ENCODE measurements around the gene HOXB7.
A peak's percentile ranks its signal among the peaks of the same experiment; 100 is the strongest.

The HOXB7 gene

GRCh38 chr17:48627623-48628521 lies 17.1 kb upstream of the HOXB7 start:
- Histone ChIP-seq H3K27ac (ENCODE audit: low read length) (no peak overlapping the region), H3K27me3 (ENCODE audit: control insufficient read depth in 1 of 2, insufficient read depth in 2 of 2, low read length in 2 of 2) (peaks cover 91 to 98% of the 10 kb centered on the region in 2 donors), H3K9ac (ENCODE audit: low read length in 2 of 2) (no peak overlapping the region), H3K4me3 (ENCODE audit: low read length in 2 of 2) (no peak overlapping the region), H3K36me3 (ENCODE audit: control insufficient read depth in 2 of 2, insufficient read depth in 2 of 2, low read length in 2 of 2) (no peaks in the 10 kb centered on the region), H3K9me3 (ENCODE audit: control insufficient read depth in 2 of 2, low read length in 2 of 2) (no peaks in the 10 kb centered on the region), H3K4me1 (ENCODE audit: control insufficient read depth, insufficient read depth, low read length) (peaks cover 22% of the 10 kb centered on the region)

- Histone ChIP-seq H3K4me3 (ENCODE audit: low read length in 2 of 2) (no peak overlapping the region), H3K4me1 (ENCODE audit: control insufficient read depth, insufficient read depth, low read length) (peaks cover 22% of the 10 kb centered on the region), H3K9ac (ENCODE audit: low read length in 2 of 2) (no peak overlapping the region), H3K36me3 (ENCODE audit: control insufficient read depth in 2 of 2, insufficient read depth in 2 of 2, low read length in 2 of 2) (no peaks in the 10 kb centered on the region), H3K27me3 (ENCODE audit: control insufficient read depth in 1 of 2, insufficient read depth in 2 of 2, low read length in 2 of 2) (peaks cover 91 to 97% of the 10 kb centered on the region in 2 donors), H3K9me3 (ENCODE audit: control insufficient read depth in 2 of 2, low read length in 2 of 2) (no peaks in the 10 kb centered on the region), H3K27ac (ENCODE audit: low read length) (no peak overlapping the region)
Observed at GRCh38 chr17:48627118-48627597, 16.3 kb upstream of the HOXB7 start.

- Histone ChIP-seq H3K9me3 (ENCODE audit: control insufficient read depth in 2 of 2, low read length in 2 of 2) (no peaks in the 10 kb centered on the region), H3K27ac (ENCODE audit: low read length) (no peak within 1 kb of the TSS), H3K27me3 (ENCODE audit: control insufficient read depth in 1 of 2, insufficient read depth in 2 of 2, low read length in 2 of 2) (peaks cover 91 to 97% of the 10 kb centered on the region in 2 donors), H3K9ac (ENCODE audit: low read length in 2 of 2) (no peak within 1 kb of the TSS), H3K4me3 (ENCODE audit: low read length in 2 of 2) (peak within 1 kb of the TSS in 1 of 2 donors; percentile 61), H3K4me1 (ENCODE audit: control insufficient read depth, insufficient read depth, low read length) (peaks cover 22% of the 10 kb centered on the region), H3K36me3 (ENCODE audit: control insufficient read depth in 2 of 2, insufficient read depth in 2 of 2, low read length in 2 of 2) (no peaks in the 10 kb centered on the region)
Observed at GRCh38 chr17:48626245-48627117, 15.7 kb upstream of the HOXB7 start, which contains the start of gene HOXB9. HOXB9 (minus strand) TSS chr17:48626358; CDS start chr17:48626269, 89 bp downstream.

- Histone ChIP-seq H3K9me3 (ENCODE audit: control insufficient read depth in 2 of 2, low read length in 2 of 2) (no peaks in the 10 kb centered on the region), H3K4me1 (ENCODE audit: control insufficient read depth, insufficient read depth, low read length) (peaks cover 22% of the 10 kb centered on the region), H3K9ac (ENCODE audit: low read length in 2 of 2) (no peak overlapping the region), H3K27me3 (ENCODE audit: control insufficient read depth in 1 of 2, insufficient read depth in 2 of 2, low read length in 2 of 2) (peaks cover 91 to 97% of the 10 kb centered on the region in 2 donors), H3K4me3 (ENCODE audit: low read length in 2 of 2) (peak overlapping the region in 1 of 2 donors; percentile 61), H3K36me3 (ENCODE audit: control insufficient read depth in 2 of 2, insufficient read depth in 2 of 2, low read length in 2 of 2) (no peaks in the 10 kb centered on the region), H3K27ac (ENCODE audit: low read length) (no peak overlapping the region)
Observed at GRCh38 chr17:48625495-48626244, 14.9 kb upstream of the HOXB7 start.

GRCh38 chr17:48624544-48625494 lies 14.0 kb upstream of the HOXB7 start:
- Histone ChIP-seq H3K4me1 (ENCODE audit: control insufficient read depth, insufficient read depth, low read length) (peaks cover 22% of the 10 kb centered on the region), H3K4me3 (ENCODE audit: low read length in 2 of 2) (peak overlapping the region in 1 of 2 donors; percentile 61), H3K9me3 (ENCODE audit: control insufficient read depth in 2 of 2, low read length in 2 of 2) (no peaks in the 10 kb centered on the region), H3K27ac (ENCODE audit: low read length) (no peak overlapping the region), H3K9ac (ENCODE audit: low read length in 2 of 2) (no peak overlapping the region), H3K36me3 (ENCODE audit: control insufficient read depth in 2 of 2, insufficient read depth in 2 of 2, low read length in 2 of 2) (no peaks in the 10 kb centered on the region), H3K27me3 (ENCODE audit: control insufficient read depth in 1 of 2, insufficient read depth in 2 of 2, low read length in 2 of 2) (peaks cover 91 to 97% of the 10 kb centered on the region in 2 donors)

- no peak overlapping the region for H3K9ac ChIP-seq (ENCODE audit: low read length in 2 of 2)
- H3K9me3 ChIP-seq (ENCODE audit: control insufficient read depth in 2 of 2, low read length in 2 of 2), result no peaks in the 10 kb centered on the region
- peaks cover 22% of the 10 kb centered on the region for H3K4me1 ChIP-seq (ENCODE audit: control insufficient read depth, insufficient read depth, low read length)
- H3K4me3 ChIP-seq (ENCODE audit: low read length in 2 of 2), result no peak overlapping the region
- H3K36me3 ChIP-seq (ENCODE audit: control insufficient read depth in 2 of 2, insufficient read depth in 2 of 2, low read length in 2 of 2), result no peaks in the 10 kb centered on the region
- H3K27ac ChIP-seq (ENCODE audit: low read length), result no peak overlapping the region
- peaks cover 91 to 97% of the 10 kb centered on the region in 2 donors for H3K27me3 ChIP-seq (ENCODE audit: control insufficient read depth in 1 of 2, insufficient read depth in 2 of 2, low read length in 2 of 2)
Observed at GRCh38 chr17:48624118-48624517, 13.3 kb upstream of the HOXB7 start.

GRCh38 chr17:48623583-48623982 lies 12.8 kb upstream of the HOXB7 start:
- Histone ChIP-seq H3K4me3 (ENCODE audit: low read length in 2 of 2) (no peak overlapping the region), H3K9ac (ENCODE audit: low read length in 2 of 2) (no peak overlapping the region), H3K36me3 (ENCODE audit: control insufficient read depth in 2 of 2, insufficient read depth in 2 of 2, low read length in 2 of 2) (no peaks in the 10 kb centered on the region), H3K4me1 (ENCODE audit: control insufficient read depth, insufficient read depth, low read length) (peaks cover 25% of the 10 kb centered on the region), H3K27me3 (ENCODE audit: control insufficient read depth in 1 of 2, insufficient read depth in 2 of 2, low read length in 2 of 2) (peaks cover 89 to 97% of the 10 kb centered on the region in 2 donors), H3K9me3 (ENCODE audit: control insufficient read depth in 2 of 2, low read length in 2 of 2) (no peaks in the 10 kb centered on the region), H3K27ac (ENCODE audit: low read length) (no peak overlapping the region)

- peaks cover 28% of the 10 kb centered on the region for H3K4me1 ChIP-seq (ENCODE audit: control insufficient read depth, insufficient read depth, low read length)
- no peak overlapping the region for H3K9ac ChIP-seq (ENCODE audit: low read length in 2 of 2)
- no peaks in the 10 kb centered on the region for H3K9me3 ChIP-seq (ENCODE audit: control insufficient read depth in 2 of 2, low read length in 2 of 2)
- H3K4me3 ChIP-seq (ENCODE audit: low read length in 2 of 2), result no peak overlapping the region
- peaks cover 89 to 96% of the 10 kb centered on the region in 2 donors for H3K27me3 ChIP-seq (ENCODE audit: control insufficient read depth in 1 of 2, insufficient read depth in 2 of 2, low read length in 2 of 2)
- no peak overlapping the region for H3K27ac ChIP-seq (ENCODE audit: low read length)
- no peaks in the 10 kb centered on the region for H3K36me3 ChIP-seq (ENCODE audit: control insufficient read depth in 2 of 2, insufficient read depth in 2 of 2, low read length in 2 of 2)
Observed at GRCh38 chr17:48622857-48623256, 12.0 kb upstream of the HOXB7 start.
